Neural crest cell (in vitro differentiated cells): ENCODE results near the gene MSANTD2. TPM values are rescaled to one million over a fixed set of nuclear protein-coding genes. Genes with fewer than 3 reads are reported as not detected.

ENCODE experiments used
- DNase-seq: peaks from one replicate; pipeline ENCODE4 v3.0.0; 2021; ENCODE audit warnings: low read depth, mixed read lengths, low spot score
- H3K27ac Mint-ChIP-seq: one replicate; pipeline ENCODE4 v1.8.0; 2021; ENCODE audit warnings: mild to moderate bottlenecking, mixed read lengths; ENCODE audit not compliant: unreplicated experiment
- H3K27me3 Mint-ChIP-seq: 2 replicates; pipeline ENCODE4 v1.8.0; 2021; ENCODE audit warnings: low read depth, mild to moderate bottlenecking, mixed read lengths
- H3K36me3 Mint-ChIP-seq: 2 replicates; pipeline ENCODE4 v1.8.0; 2021; ENCODE audit warnings: low read depth, mild to moderate bottlenecking, mixed read lengths
- H3K4me1 Mint-ChIP-seq: 2 replicates; pipeline ENCODE4 v1.8.0; 2021; ENCODE audit warnings: mixed read lengths
- H3K4me3 Mint-ChIP-seq: one replicate; pipeline ENCODE4 v1.8.0; 2021; ENCODE audit warnings: mild to moderate bottlenecking, mixed read lengths
- H3K9me3 Mint-ChIP-seq: 2 replicates; pipeline ENCODE4 v1.8.0; 2021; ENCODE audit warnings: mixed read lengths
- CTCF ChIP-seq: fragments of 200-600 bp; sonication (generic); conservative IDR thresholded peaks from 2 replicates; pipeline ENCODE4 v1.5.0; 2021; ENCODE audit warnings: antibody characterized with exemption, mild to moderate bottlenecking
- total RNA-seq: library from RNA; stranded (reverse); gene quantifications from 2 replicates; pipeline ENCODE4 v1.2.1, GENCODE V29; 2021

Gene MSANTD2
- total RNA-seq, 1 donor from 2014 or later, result 28.7 TPM

GRCh38 chr11:124788521-124788920 is 11.7 kb downstream of the MSANTD2 start:
- Mint-ChIP-seq H3K4me3 (no peak overlapping the region), H3K27ac (no peak overlapping the region), H3K4me1 (peaks cover 26% of the 10 kb centered on the region), H3K27me3 (no peaks in the 10 kb centered on the region), H3K36me3 (no peaks in the 10 kb centered on the region), H3K9me3 (no peaks in the 10 kb centered on the region)
- no peak for TF ChIP-seq CTCF
- no peak for DNase-seq

GRCh38 chr11:124784051-124784450 is 16.2 kb downstream of the MSANTD2 start:
- Mint-ChIP-seq H3K4me1 (no peaks in the 10 kb centered on the region), H3K9me3 (no peaks in the 10 kb centered on the region), H3K27me3 (no peaks in the 10 kb centered on the region), H3K36me3 (no peaks in the 10 kb centered on the region), H3K4me3 (no peak overlapping the region), H3K27ac (no peak overlapping the region)
- no peak for DNase-seq
- TF ChIP-seq CTCF, result no peak

GRCh38 chr11:124783002-124783401 is 17.2 kb downstream of the MSANTD2 start:
- H3K4me3 Mint-ChIP-seq, result no peak overlapping the region
- H3K9me3 Mint-ChIP-seq, result no peaks in the 10 kb centered on the region
- H3K36me3 Mint-ChIP-seq, result no peaks in the 10 kb centered on the region
- TF ChIP-seq CTCF, result no peak
- no peak overlapping the region for H3K27ac Mint-ChIP-seq
- no peaks in the 10 kb centered on the region for H3K4me1 Mint-ChIP-seq
- H3K27me3 Mint-ChIP-seq, result no peaks in the 10 kb centered on the region
- DNase-seq, result no peak

- Mint-ChIP-seq H3K27ac (no peak overlapping the region), H3K36me3 (peaks cover 8% of the 10 kb centered on the region), H3K4me3 (no peak overlapping the region), H3K9me3 (no peaks in the 10 kb centered on the region), H3K4me1 (no peaks in the 10 kb centered on the region), H3K27me3 (no peaks in the 10 kb centered on the region)
- DNase-seq, result no peak
- no peak for TF ChIP-seq CTCF
Observed at GRCh38 chr11:124779568-124779967, 20.6 kb downstream of the MSANTD2 start.

GRCh38 chr11:124778281-124778680 is 21.9 kb downstream of the MSANTD2 start:
- no peaks in the 10 kb centered on the region for H3K9me3 Mint-ChIP-seq
- H3K27me3 Mint-ChIP-seq, result no peaks in the 10 kb centered on the region

More at GRCh38 chr11:124778281-124778680, 21.9 kb downstream of the MSANTD2 start:
- no peak for DNase-seq
- Mint-ChIP-seq H3K27ac (no peak overlapping the region), H3K4me3 (no peak overlapping the region), H3K4me1 (no peaks in the 10 kb centered on the region), H3K36me3 (peaks cover 8% of the 10 kb centered on the region)
- TF ChIP-seq CTCF, result peak; percentile 33
